Measurements from ENCODE around the gene SLC39A8.

GRCh38 chr4:102344954-102345794, at the start of gene SLC39A8:
- TF ChIP-seq, protein P1, sequence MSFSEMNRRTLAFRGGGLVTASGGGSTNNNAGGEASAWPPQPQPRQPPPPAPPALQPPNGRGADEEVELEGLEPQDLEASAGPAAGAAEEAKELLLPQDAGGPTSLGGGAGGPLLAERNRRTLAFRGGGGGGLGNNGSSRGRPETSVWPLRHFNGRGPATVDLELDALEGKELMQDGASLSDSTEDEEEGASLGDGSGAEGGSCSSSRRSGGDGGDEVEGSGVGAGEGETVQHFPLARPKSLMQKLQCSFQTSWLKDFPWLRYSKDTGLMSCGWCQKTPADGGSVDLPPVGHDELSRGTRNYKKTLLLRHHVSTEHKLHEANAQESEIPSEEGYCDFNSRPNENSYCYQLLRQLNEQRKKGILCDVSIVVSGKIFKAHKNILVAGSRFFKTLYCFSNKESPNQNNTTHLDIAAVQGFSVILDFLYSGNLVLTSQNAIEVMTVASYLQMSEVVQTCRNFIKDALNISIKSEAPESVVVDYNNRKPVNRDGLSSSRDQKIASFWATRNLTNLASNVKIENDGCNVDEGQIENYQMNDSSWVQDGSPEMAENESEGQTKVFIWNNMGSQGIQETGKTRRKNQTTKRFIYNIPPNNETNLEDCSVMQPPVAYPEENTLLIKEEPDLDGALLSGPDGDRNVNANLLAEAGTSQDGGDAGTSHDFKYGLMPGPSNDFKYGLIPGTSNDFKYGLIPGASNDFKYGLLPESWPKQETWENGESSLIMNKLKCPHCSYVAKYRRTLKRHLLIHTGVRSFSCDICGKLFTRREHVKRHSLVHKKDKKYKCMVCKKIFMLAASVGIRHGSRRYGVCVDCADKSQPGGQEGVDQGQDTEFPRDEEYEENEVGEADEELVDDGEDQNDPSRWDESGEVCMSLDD (tag by site-specific recombination; IDR thresholded peaks at IDR 0.05), result 0 out of 2 replicates have a peak, but pooled peaks have one; percentile 44
- TF ChIP-seq ELK4 (IDR thresholded peaks at IDR 0.05; ENCODE audit: borderline replicate concordance, low read depth, low read length) (no peak), SP2 (tag by site-specific recombination; IDR thresholded peaks at IDR 0.05) (peak; percentile 70), REST (tag by site-specific recombination; IDR thresholded peaks at IDR 0.05) (no peak), SCRT2 (tag by site-specific recombination; IDR thresholded peaks at IDR 0.05) (no peak), KLF10 (tag by site-specific recombination; IDR thresholded peaks at IDR 0.05) (no peak), TCF7L2 (IDR thresholded peaks at IDR 0.05; ENCODE audit: borderline replicate concordance, low read depth, low read length) (no peak; the same call in 1 of the 2 replicates)
- TF ChIP-seq, protein P2, sequence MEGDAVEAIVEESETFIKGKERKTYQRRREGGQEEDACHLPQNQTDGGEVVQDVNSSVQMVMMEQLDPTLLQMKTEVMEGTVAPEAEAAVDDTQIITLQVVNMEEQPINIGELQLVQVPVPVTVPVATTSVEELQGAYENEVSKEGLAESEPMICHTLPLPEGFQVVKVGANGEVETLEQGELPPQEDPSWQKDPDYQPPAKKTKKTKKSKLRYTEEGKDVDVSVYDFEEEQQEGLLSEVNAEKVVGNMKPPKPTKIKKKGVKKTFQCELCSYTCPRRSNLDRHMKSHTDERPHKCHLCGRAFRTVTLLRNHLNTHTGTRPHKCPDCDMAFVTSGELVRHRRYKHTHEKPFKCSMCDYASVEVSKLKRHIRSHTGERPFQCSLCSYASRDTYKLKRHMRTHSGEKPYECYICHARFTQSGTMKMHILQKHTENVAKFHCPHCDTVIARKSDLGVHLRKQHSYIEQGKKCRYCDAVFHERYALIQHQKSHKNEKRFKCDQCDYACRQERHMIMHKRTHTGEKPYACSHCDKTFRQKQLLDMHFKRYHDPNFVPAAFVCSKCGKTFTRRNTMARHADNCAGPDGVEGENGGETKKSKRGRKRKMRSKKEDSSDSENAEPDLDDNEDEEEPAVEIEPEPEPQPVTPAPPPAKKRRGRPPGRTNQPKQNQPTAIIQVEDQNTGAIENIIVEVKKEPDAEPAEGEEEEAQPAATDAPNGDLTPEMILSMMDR (tag by site-specific recombination; IDR thresholded peaks at IDR 0.05), result peak; percentile 90
